Neuronal stem cell (in vitro differentiated cells): Measurements from ENCODE around the gene SMYD3.
A peak's percentile ranks its signal among the peaks of the same experiment; 100 is the strongest.

Source experiments
- DNase-seq: peaks from one replicate; pipeline ENCODE4 v3.0.0-alpha.2; 2013; ENCODE audit warnings: low spot score
- H2AFZ ChIP-seq: one replicate; pipeline ENCODE4 v1.6.1; 2013; ENCODE audit warnings: mild to moderate bottlenecking, low read length, inconsistent platforms
- H2AK5ac ChIP-seq: 2 replicates; pipeline ENCODE4 v1.6.1; 2013; ENCODE audit warnings: low read depth, mild to moderate bottlenecking, inconsistent platforms, low read length, moderate library complexity, mixed read lengths
- H2BK120ac ChIP-seq: 2 replicates; pipeline ENCODE4 v1.6.1; 2013; ENCODE audit warnings: low read depth, mild to moderate bottlenecking, inconsistent platforms, low read length, moderate library complexity, mixed read lengths
- H2BK12ac ChIP-seq: one replicate; pipeline ENCODE4 v1.6.1; 2013; ENCODE audit warnings: low read length, inconsistent platforms
- H2BK15ac ChIP-seq: 2 replicates; pipeline ENCODE4 v1.6.1; 2013; ENCODE audit warnings: mild to moderate bottlenecking, low read length, inconsistent platforms, mixed read lengths
- H2BK5ac ChIP-seq: one replicate; pipeline ENCODE4 v1.6.1; 2013; ENCODE audit warnings: inconsistent platforms, mild to moderate bottlenecking, low read length, moderate library complexity
- H3K14ac ChIP-seq: one replicate; pipeline ENCODE4 v1.6.1; 2013; ENCODE audit warnings: low read length, inconsistent platforms
- H3K18ac ChIP-seq: 2 replicates; pipeline ENCODE4 v1.6.1; 2013; ENCODE audit warnings: low read length, inconsistent platforms
- H3K23ac ChIP-seq: 2 replicates; pipeline ENCODE4 v1.6.1; 2013; ENCODE audit warnings: low read depth, mild to moderate bottlenecking, mixed read lengths, low read length, inconsistent platforms; ENCODE audit not compliant: poor library complexity
- H3K27ac ChIP-seq: replicated peaks from 3 replicates; pipeline ENCODE4 v1.5.1; 2013; ENCODE audit warnings: low read length, inconsistent platforms
- H3K27me3 ChIP-seq, 3 experiments: 2 replicates each; pipeline ENCODE4 v1.6.1; 2013; ENCODE audit warnings: low read length in 3 of 3, mild to moderate bottlenecking in 2 of 3, inconsistent platforms in 1 of 3, low read depth in 1 of 3, mixed read lengths in 1 of 3, moderate library complexity in 1 of 3; ENCODE audit not compliant: control insufficient read depth in 3 of 3, insufficient read depth in 3 of 3
- H3K36me3 ChIP-seq, 2 donors: replicated peaks in 1 of 2; 2 replicates each; pipeline ENCODE4 v1.6.1; 2013; ENCODE audit warnings: low read length in 2 of 2; ENCODE audit not compliant: control insufficient read depth in 2 of 2, insufficient read depth in 2 of 2
- H3K4ac ChIP-seq: 2 replicates; pipeline ENCODE4 v1.6.1; 2013; ENCODE audit warnings: inconsistent platforms, mild to moderate bottlenecking, low read length, moderate library complexity
- H3K4me1 ChIP-seq, 2 donors: 1 replicate in 1 of 2; 2 replicates in 1 of 2; pipeline ENCODE4 v1.6.1; 2013; ENCODE audit warnings: low read length in 2 of 2, low read depth in 1 of 2; ENCODE audit not compliant: control insufficient read depth in 2 of 2, insufficient read depth in 1 of 2
- H3K4me2 ChIP-seq: one replicate; pipeline ENCODE4 v1.6.1; 2013; ENCODE audit warnings: mild to moderate bottlenecking, low read length, inconsistent platforms; ENCODE audit not compliant: insufficient read depth, poor library complexity, severe bottlenecking
- H3K4me3 ChIP-seq, 2 donors: 2 replicates each; pipeline ENCODE4 v1.5.1; 2013; ENCODE audit warnings: low read length in 2 of 2, mild to moderate bottlenecking in 2 of 2, inconsistent platforms in 1 of 2, moderate library complexity in 1 of 2
- H3K79me1 ChIP-seq: one replicate; pipeline ENCODE4 v1.6.1; 2013; ENCODE audit warnings: low read depth, mild to moderate bottlenecking, inconsistent platforms, low read length, moderate library complexity
- H3K9ac ChIP-seq: one replicate; pipeline ENCODE4 v1.6.1; 2013; ENCODE audit warnings: mild to moderate bottlenecking, low read depth, low read length, inconsistent platforms; ENCODE audit not compliant: poor library complexity
- H3K9me3 ChIP-seq, 2 donors: replicated peaks in 1 of 2; 2 replicates each; pipeline versions ENCODE3 to v1.6.1; 2013; ENCODE audit warnings: low read length in 2 of 2, mild to moderate bottlenecking in 2 of 2, inconsistent platforms in 1 of 2, low read depth in 1 of 2, mixed read lengths in 1 of 2, moderate library complexity in 1 of 2; ENCODE audit not compliant: control insufficient read depth in 2 of 2, insufficient read depth in 1 of 2
- H4K8ac ChIP-seq: one replicate; pipeline ENCODE4 v1.6.1; 2013; ENCODE audit warnings: low read depth, mild to moderate bottlenecking, inconsistent platforms, low read length, moderate library complexity
- H4K91ac ChIP-seq: one replicate; pipeline ENCODE4 v1.6.1; 2013; ENCODE audit warnings: low read length, low read depth, mild to moderate bottlenecking, inconsistent platforms; ENCODE audit not compliant: poor library complexity
- WGBS, 2 donors: extraction: QIAGEN DNeasy Blood & Tissue Kit; methylation state at CpG; one replicate each; pipeline ENCODE4 v1.1.7; 2013; ENCODE audit warnings: missing lambda C conversion rate in 2 of 2, mixed read lengths in 1 of 2; ENCODE audit not compliant: insufficient read length in 2 of 2, insufficient replicate concordance in 1 of 2; ENCODE audit errors: extremely low coverage in 2 of 2; 5-methylcytosine and 5-hydroxymethylcytosine counted together

SMYD3 gene

DNA sequence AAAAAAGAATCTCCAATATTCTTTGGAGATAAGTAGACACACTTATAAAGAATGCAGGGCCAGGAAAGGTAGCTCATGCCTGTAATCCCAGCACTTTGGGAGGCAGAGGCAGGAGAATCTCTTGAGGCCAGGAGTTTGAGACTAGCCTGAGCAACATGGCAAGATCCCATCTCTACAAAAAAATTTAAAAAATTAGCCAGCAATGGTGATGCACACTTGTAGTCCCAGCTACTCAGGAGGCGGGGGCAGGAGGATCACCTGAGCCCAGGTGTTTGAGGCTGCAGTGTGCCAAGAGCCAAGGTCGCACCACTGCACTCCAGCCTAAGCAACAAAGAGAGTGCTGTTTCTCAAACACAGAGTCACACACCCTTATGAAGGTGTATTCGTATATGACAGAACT, 385.0 kb downstream of the SMYD3 start:
- H3K18ac ChIP-seq = no peak overlapping the region
- WGBS, 2 donors = no CpG with 5 or more reads among the region's 3 CpGs
- no peak overlapping the region for H4K8ac ChIP-seq

DNA sequence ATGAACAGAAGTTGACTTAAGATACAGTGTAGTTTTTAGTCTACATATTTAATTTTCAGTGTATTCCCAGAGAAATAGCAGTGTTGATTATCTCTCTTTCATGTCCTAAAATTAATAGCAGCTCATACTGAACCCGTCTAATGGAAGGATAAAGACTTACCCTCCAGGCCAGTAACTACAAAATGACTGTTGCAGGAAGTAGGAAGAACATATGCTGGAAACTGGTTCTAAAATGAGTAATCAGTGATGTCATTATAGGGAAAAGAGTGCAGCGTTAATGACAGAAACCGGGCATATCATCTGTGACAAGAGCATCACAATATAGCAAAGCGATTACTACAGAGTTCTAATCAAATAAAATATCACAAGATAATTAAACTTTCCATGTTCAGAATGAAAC, 385.5 kb downstream of the SMYD3 start:
- no peaks in the 10 kb centered on the region for H3K27me3 ChIP-seq
- H2BK120ac ChIP-seq = no peak overlapping the region
- H3K4me2 ChIP-seq = no peak overlapping the region
- H3K36me3 ChIP-seq = no peaks in the 10 kb centered on the region
- H2BK5ac ChIP-seq = no peak overlapping the region
- no peaks in the 10 kb centered on the region for H3K4me1 ChIP-seq
- H2AK5ac ChIP-seq = no peak overlapping the region
- H2BK12ac ChIP-seq = no peak overlapping the region
- no peak overlapping the region for H3K18ac ChIP-seq
- H3K79me1 ChIP-seq = no peaks in the 10 kb centered on the region
- H4K91ac ChIP-seq = no peak overlapping the region
- no peak overlapping the region for H3K23ac ChIP-seq
- no peak overlapping the region for H2BK15ac ChIP-seq
- H2AFZ ChIP-seq = no peak overlapping the region
- DNase-seq = no peak
- H3K4me3 ChIP-seq = no peak overlapping the region
- H4K8ac ChIP-seq = no peak overlapping the region
- H3K14ac ChIP-seq = no peak overlapping the region
- no peaks in the 10 kb centered on the region for H3K9me3 ChIP-seq
- H3K27ac ChIP-seq = no peak overlapping the region
- H3K4ac ChIP-seq = no peak overlapping the region
- no peak overlapping the region for H3K9ac ChIP-seq
- WGBS, 2 donors = no CpG with 5 or more reads among the region's 4 CpGs

More for the DNA sequence above, 385.0 kb downstream of the SMYD3 start:
- Histone ChIP-seq H3K36me3 (no peaks in the 10 kb centered on the region), H3K27ac (no peak overlapping the region), H2AK5ac (no peak overlapping the region), H2BK15ac (no peak overlapping the region), H2AFZ (no peak overlapping the region), H3K9me3 (no peaks in the 10 kb centered on the region), H3K4me1 (no peaks in the 10 kb centered on the region), H4K91ac (no peak overlapping the region), H2BK12ac (no peak overlapping the region), H2BK5ac (no peak overlapping the region), H2BK120ac (no peak overlapping the region), H3K79me1 (no peaks in the 10 kb centered on the region), H3K23ac (peak overlapping the region; percentile 80), H3K14ac (no peak overlapping the region), H3K4ac (no peak overlapping the region), H3K4me2 (no peak overlapping the region), H3K9ac (no peak overlapping the region), H3K4me3 (no peak overlapping the region), H3K27me3 (no peaks in the 10 kb centered on the region)
- no peak for DNase-seq

DNA sequence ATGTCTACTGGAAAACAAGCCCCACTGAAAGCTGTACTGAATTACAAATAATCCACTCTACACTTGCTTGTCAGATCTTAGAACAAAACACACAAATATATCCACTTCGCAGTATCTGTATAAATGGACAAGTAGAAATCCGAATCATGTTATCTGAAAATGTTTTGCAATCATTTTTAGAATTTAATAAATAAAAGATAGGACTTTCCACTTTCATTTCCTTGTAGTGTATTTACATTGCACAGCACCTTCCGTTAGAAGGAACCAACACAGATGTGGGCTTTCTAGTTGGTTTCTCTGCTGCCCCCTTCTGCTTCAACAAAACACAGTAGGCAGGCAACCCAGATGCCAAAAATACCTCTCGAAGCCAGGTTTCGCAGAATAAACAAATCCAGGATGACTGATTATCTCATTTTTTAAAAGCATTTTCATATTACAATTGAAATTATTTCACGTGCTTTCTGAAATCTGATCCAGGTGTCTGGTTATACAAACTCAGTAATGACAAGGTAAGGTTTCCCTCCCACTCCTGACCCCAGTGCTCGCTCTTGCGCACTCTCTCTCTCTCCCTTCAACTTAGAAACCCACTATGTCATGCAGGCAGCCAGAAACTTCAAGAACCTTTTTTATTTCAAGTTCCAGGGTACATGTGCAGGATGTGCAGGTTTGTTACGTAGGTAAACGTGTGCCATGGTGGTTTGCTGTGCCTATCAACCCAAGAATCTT, 389.9 kb downstream of the SMYD3 start:
- Histone ChIP-seq H3K4me3 (no peak overlapping the region), H3K4me2 (no peak overlapping the region), H4K91ac (no peak overlapping the region), H3K27me3 (no peaks in the 10 kb centered on the region), H3K36me3 (no peaks in the 10 kb centered on the region), H2BK120ac (no peak overlapping the region), H3K14ac (no peak overlapping the region), H3K4ac (no peak overlapping the region), H3K79me1 (no peaks in the 10 kb centered on the region), H4K8ac (no peak overlapping the region), H2BK5ac (no peak overlapping the region), H2BK12ac (no peak overlapping the region), H2AFZ (no peak overlapping the region), H3K9me3 (no peaks in the 10 kb centered on the region), H3K18ac (no peak overlapping the region), H3K27ac (no peak overlapping the region), H3K4me1 (peaks cover 0 to 1% of the 10 kb centered on the region in 2 donors), H3K9ac (no peak overlapping the region), H2AK5ac (no peak overlapping the region), H2BK15ac (no peak overlapping the region), H3K23ac (no peak overlapping the region)
- WGBS, 2 donors = no CpG with 5 or more reads among the region's 10 CpGs
- DNase-seq = no peak

DNA sequence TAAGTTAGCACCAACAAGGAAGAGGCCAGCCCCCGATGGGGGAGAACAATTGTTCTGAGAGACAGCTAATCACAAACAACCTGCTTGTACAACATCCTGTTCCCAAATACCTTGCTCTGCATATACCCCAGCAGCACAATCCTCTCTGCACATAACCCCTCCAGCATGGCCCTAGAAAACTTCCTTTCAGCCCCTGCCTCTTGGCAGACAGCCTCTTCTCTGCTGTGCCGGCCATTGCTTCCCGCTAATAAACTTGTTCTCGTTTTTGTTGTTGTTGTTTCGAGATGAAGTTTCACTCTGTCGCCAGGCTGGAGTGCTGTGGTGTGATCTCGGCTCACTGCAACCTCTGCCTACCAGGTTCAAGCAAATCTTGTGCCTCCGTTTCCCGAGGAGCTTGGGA, 392.7 kb downstream of the SMYD3 start:
- Histone ChIP-seq H4K8ac (no peak overlapping the region), H2AFZ (no peak overlapping the region), H3K4ac (no peak overlapping the region), H3K9ac (no peak overlapping the region), H3K36me3 (no peaks in the 10 kb centered on the region), H3K27me3 (no peaks in the 10 kb centered on the region), H3K18ac (no peak overlapping the region), H2BK15ac (no peak overlapping the region), H3K27ac (no peak overlapping the region), H3K14ac (no peak overlapping the region), H3K4me3 (no peak overlapping the region), H2BK12ac (no peak overlapping the region), H4K91ac (no peak overlapping the region), H2BK5ac (no peak overlapping the region), H3K9me3 (peaks cover 0 to 2% of the 10 kb centered on the region in 2 donors), H2AK5ac (no peak overlapping the region), H3K23ac (no peak overlapping the region), H3K79me1 (no peaks in the 10 kb centered on the region), H3K4me2 (no peak overlapping the region), H2BK120ac (no peak overlapping the region), H3K4me1 (peaks cover 4 to 6% of the 10 kb centered on the region in 2 donors)
- DNase-seq = no peak
- WGBS, 2 donors = no CpG with 5 or more reads among the region's 9 CpGs
